Middle frontal gyrus (tissue), 1 donor: ENCODE data around the gene SCN4A.
"Not testable (repeated sequence)": the region's sequence is repeated elsewhere in the genome, so short reads cannot be mapped to it uniquely, and the experiment has no call there.

Source experiments
- DNase-seq: peaks from one replicate; pipeline ENCODE4 v3.0.0-alpha.2; 2015; ENCODE audit warnings: low spot score; ENCODE audit errors: extremely low spot score

Gene SCN4A

DNA sequence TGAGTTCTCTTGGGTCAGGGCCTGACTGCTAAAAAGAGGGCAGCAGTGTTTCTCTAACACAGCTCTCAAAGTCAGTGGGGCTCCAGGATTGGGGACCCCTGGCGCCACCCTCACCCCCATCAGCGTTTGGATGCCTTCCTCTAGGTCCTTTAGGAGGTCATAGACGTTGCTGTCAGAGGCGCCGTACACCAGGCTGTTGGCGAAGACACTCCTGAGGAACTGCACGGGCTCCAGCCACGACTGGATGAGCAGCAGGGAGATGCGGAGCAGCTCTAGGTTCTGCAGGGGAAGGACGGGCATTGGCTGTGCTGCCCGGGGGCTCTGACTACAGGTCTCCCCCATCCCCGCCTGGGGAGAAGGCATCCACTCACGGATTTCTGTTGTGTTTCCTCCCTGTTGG, 55.1 kb downstream of the SCN4A start:
- DNase-seq, result no peak

DNA sequence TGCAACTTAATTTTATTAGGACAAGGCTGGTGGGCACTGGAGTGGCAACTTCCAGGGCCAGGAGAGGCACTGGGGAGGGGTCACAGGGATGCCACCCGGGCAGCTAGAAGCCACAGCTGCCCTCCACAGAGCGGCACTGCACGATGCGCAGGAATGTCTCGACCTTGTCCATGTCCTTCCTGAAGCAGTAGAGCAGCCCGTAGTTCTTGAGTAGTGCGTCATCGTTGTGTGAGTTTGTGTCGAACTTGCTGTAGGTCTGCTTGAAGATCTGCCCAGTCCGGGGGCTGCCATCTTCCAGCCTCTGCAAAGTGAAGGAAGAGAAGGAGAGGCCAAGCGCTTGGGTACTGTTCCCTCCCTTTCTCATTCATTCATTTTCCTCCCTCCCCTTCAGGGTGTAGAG, 55.5 kb downstream of the SCN4A start:
- DNase-seq, result not testable (repeated sequence)

DNA sequence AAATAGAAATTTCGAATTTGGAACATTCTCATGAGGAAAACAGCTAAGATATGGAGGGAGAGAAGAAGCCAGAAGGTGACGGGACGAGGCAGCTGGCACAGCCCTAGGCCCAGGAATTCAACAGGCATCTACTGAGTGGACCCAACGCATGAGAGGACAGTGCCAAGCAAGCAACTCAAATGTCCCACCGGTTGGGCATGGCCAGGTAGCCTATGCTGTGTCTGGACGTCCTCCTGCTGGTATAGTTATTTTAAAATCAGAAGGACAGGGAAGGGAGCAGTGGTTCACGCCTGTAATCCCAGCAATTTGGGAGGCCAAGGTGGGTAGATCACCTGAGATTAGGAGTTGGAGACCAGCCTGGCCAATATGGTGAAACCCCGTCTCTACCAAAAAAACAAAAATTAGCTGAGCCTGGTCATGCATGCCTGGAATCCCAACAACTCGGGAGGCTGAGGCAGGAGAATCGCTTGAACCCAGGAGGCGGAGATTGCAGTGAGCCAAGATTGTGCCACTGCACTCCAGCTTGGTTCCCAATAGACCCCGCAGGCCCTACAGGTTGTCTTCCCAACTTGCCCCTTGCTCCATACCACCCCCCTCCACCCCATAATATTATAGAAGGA, 56.0 kb downstream of the SCN4A start:
- no peak for DNase-seq

DNA sequence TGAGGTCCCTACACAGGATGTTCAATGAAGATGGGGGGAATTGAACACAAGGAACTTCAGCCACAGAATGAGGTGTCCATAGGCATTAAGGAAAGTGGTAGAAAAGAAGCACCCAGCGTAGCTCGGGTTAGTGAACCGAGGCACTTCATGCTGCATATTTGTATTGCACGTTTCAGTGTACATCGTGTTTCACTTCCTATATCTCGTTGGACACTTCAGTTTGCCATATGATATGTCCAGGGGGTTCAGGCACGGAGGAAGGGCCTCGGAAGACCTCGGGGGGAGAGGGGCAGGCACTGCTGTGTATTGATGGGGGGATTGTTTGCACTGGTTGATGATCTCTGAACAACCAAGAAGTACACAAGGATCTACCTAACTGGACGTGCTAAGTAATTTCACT, 57.0 kb downstream of the SCN4A start:
- not testable (repeated sequence) for DNase-seq

DNA sequence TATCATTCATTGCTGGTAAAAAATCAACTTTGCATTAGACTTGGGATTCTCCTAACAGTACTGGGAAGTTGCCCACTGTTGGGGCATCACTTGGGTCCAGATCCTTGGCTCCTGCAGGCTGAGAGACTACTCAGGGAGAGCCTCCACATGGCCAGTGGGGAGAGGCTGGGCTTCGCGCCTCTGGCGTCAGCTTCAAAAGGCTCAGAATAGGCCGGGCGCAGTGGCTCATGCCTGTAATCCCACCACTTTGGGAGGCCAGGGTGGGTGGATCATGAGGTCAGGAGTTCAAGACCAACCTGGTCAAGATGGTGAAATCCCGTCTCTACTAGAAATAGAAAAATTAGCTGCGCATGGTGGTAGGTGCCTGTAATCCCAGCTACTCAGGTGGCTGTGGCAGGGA, 58.2 kb downstream of the SCN4A start:
- DNase-seq, result no peak

DNA sequence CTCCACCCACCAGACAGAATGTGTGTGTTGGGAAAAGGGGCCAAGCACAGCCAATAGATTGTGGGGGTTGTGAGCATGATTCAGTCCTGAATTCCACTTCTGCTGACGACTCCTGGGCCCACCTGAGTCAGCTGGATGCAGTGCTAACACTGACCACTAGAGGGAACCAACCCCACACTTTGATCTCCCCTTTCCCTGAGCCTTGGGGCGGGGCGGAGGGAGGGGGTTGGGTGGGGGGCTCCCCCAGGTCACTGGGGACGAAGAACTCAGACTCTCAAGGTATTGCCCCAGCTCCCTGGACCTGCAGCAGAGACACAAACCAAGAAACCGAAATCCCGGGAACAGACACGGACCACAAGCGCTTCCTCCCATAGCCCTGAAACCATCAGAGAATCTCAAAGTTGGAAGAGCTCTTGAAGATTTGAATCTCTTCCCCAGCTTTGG, 61.0 kb downstream of the SCN4A start:
- DNase-seq, result no peak

DNA sequence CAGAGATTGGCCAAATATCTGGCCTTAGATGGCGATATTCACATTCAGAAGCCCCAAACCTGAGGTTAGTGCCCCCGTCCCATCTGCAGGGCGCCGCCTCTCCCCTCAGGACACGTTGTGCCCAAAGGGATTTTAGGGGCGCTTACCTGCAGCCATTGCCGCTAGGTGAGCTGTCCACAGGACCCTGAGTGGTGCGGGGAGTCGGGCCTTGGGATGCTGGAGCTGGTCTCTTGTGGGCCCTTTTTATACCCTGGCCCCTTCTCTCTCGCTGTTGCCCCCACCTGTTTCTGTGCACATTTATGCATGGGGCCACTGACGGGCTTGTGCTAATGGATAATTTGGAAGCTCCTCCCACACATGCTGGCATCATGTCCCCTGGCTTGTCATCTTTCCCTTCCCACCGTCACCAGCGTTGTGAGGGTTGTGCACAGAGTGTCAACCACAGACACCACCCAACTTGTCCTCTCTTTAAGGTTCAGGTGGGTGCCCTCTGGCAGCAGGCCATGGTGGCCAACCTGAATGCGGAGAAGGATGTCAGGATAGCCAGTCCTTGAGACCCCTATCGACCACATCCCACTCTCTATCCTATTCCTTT, 61.6 kb downstream of the SCN4A start, which contains the start of gene CSHL1:
TSS of gene CSHL1 (minus strand) at position 218 of the 595 bp plus-strand sequence. CDS start at position 156, 62 bp downstream.
- no peak for DNase-seq

DNA sequence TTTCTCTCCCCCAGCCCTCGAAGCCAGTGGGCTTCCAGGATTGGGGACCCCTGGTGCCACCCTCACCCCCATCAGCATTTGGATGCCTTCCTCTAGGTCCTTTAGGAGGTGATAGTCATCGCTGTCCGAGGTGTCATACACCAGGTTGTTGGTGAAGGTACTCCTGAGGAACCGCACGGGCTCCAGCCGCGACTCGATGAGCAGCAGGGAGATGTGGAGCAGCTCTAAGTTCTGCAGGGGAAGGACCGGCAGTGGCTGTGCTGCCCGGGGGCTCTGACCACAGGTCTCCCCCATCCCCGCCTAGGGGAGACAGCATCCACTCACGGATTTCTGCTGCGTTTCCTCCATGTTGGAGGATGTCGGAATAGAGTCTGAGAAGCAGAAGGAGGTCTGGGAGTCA, 62.6 kb downstream of the SCN4A start:
- no peak for DNase-seq

DNA sequence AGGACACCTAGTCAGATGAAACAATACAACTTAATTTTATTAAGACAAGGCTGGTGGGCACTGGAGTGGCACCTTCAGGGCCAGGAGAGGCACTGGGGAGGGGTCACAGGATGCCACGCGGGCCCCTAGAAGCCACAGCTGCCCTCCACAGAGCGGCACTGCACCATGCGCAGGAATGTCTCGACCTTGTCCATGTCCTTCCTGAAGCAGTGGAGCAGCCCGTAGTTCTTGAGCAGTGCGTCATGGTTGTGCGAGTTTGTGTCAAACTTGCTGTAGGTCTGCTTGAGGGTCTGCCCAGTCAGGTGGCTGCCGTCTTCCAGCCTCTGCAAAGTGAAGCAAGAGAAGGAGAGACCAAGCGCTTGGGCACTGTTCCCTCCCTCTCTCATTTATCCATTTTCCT, 63.1 kb downstream of the SCN4A start:
- not testable (repeated sequence) for DNase-seq

DNA sequence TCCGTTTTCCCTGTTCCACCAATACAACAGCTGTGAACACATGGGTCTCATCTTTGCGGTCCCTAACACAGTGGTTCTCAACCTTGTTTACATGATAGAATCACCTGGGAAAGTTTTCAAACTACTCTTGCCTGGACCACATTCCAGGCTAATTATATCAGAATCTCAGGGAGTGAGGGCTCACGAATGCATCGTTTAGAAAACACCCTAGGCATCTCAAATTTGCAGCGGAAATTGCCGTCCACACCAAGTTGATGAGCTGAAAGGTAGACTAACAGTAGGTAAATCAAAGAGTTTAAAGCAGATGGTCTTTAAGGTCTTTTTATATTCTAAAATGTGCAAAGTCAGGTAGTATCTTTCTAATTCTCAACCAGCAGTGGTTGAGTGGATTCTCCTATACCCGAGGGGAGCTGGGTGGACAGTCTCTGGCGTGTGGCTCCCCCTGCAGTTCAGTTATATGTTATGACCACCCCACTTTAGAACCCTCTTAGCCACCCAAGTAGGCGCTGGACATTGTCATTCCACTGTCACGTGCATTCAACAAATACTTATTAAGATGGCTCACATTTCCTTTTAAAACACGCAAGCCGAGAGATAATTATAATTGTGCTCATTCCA, 65.4 kb downstream of the SCN4A start:
- DNase-seq, result not testable (repeated sequence)

DNA sequence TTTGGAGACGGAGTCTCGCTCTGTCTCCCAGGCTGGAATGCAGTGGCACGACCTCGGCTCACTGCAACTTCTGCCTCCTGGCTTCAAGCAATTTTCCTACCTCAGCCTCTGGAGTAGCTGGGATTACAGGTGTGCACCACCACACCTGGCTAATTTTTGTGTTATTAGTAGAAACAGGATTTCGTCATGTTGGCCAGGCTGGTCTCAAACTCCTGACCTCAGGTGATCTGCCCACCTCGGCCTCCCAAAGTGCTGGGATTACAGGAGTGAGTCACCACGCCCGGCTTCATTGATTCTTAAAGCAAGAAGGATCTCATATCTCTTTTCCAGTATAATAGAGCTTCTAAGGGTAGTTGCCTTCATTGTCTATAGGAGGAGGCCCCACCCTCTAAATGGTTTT, 67.9 kb downstream of the SCN4A start:
- not testable (repeated sequence) for DNase-seq

DNA sequence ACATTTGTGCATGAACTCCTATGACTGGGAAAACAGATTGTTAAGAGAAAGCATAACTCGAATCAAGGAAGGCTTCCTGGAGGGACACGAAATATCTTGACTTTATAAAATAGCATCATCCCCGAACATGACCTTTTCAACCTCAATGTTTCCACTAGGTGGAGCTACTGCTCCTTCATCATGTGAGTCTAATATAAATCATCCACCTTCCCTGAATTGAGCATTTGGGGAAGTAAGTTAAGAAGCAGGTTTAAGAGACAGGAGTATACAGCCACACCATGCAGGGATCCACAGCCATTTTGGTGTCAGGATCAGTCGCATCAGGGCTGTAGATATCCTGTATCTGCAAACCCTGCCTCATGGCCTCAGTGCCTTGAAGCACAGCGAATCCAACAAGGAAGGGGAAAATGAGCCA, 68.9 kb downstream of the SCN4A start:
- DNase-seq, result not testable (repeated sequence)

DNA sequence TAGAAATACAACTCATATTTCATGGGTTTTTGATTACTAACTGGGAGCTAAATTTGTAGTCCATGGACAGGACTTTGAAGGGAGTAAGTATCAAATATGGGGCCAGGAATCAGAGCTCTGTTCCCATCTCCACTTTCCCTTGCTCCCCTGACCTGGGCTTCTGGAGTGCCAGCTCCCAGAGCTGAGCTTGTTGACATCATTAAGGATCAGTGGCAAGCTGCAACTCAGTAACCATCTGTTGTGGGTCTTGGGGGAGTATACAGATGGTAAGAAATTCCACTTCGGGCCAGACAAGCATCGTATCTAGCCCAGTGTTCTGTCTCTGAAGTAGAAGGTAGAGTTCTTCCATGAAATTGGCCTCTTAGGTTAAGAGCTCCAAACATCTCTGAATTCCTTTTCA, 70.7 kb downstream of the SCN4A start:
- DNase-seq, result not testable (repeated sequence)

DNA sequence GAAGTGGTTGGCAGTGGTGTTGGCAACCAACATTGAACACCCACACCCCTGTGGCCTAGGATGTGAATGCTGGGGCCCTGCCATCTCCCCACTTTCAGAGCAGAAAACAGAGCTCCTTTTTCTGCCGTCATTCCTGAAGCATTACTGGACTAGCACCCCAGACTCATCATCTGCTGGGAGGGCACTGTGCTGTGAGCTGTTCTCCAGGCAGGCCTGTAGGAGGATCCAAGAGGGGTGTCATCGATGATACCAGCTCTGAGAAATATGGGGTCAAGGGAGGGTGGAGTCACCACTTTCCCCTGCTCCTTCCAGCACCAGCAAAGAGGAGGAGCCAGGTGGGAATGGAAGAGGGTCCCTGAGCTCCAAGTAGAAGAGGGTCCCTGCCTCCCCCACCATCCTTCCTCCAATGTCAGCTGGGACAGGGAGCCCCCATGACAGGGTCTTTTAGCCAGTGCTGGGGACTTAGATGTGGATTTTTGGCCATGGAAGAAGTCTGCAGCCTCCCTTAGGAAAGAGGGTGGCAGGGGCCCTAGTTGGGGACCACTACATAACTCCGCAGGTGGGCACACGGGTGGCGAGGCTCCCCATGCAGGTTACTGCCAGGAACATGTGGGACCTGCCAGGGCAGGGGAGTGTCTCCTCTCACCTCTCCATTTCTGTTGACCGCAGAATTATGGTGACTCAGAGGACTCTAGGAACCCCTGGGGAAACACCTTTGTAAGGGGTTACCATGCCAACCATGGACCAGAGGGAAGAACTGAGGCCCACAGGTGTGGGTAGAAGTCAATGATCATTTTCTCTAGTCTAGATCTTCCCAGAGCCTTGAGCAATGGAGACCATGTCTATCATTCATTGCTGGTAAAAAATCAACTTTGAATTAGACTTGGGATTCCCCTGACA, 73.6 kb downstream of the SCN4A start:
- not testable (repeated sequence) for DNase-seq

DNA sequence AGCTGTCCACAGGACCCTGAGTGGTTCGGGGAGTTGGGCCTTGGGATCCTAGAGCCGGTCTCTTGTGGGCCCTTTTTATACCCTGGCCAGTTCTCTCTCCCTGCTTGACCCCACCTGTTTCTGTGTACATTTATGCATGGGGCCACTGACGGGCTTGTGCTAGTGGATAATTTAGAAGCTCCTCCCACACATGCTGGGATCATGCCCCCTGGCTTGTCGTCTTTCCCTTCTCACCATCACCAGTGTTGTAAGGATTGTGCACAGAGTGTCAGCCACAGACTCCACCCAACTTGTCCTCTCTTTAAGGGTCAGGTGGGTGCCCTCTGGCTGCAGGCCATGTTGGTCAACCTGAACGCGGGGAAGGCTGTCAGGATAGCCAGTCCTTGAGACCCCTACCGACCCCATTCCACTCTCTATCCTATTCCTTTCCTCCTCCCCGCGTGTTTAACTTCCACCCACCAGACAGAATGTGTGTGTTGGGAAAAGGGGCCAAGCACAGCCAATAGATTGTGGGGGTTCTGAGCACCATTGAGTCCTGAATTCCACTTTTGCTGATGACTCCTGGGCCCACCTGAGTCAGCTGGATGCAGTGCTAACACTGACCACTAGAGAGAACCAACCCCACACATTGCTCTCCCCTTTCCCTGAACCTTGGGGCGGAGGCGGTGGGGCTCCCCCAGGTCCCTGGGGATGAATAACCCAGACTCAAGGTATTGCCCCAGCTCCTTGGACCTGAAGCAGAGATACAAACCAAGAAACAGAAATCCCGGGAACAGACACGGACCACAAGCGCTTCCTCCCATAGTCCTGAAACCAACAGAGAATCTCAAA, 76.0 kb downstream of the SCN4A start, which contains the start of gene CSH1:
TSS of gene CSH1 (minus strand) at position 51 of the 831 bp plus-strand sequence. CDS start 63 bp downstream, outside the sequence.
- DNase-seq, result not testable (repeated sequence)

DNA sequence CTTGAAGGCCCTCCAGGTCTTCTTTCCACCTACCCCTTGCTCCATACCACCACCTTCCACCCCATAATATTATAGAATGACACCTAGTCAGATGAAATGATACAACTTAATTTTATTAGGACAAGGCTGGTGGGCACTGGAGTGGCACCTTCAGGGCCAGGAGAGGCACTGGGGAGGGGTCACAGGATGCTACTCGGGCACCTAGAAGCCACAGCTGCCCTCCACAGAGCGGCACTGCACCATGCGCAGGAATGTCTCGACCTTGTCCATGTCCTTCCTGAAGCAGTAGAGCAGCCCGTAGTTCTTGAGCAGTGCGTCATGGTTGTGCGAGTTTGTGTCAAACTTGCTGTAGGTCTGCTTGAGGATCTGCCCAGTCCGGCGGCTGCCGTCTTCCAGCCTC, 77.9 kb downstream of the SCN4A start:
- DNase-seq, result not testable (repeated sequence)

DNA sequence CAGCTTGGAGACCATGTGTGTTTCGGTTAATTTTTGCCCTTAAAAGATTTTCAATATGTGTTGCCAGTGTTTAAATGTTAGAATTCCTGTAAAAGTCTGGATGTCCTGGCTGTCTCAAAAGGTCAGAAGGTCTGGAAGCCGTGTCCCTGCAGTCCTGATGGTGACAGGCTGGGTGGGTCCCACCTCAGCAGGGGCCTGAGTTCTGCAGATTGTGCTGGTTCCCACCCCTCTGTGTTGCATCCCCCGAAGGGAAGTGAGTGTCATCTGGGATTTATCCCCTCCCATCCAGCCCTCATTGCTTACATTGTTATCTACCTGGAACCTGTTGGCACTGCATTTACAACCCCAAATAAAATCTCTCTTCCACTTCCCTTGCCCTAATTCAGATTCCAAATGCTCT, 78.7 kb downstream of the SCN4A start:
- DNase-seq, result not testable (repeated sequence)

DNA sequence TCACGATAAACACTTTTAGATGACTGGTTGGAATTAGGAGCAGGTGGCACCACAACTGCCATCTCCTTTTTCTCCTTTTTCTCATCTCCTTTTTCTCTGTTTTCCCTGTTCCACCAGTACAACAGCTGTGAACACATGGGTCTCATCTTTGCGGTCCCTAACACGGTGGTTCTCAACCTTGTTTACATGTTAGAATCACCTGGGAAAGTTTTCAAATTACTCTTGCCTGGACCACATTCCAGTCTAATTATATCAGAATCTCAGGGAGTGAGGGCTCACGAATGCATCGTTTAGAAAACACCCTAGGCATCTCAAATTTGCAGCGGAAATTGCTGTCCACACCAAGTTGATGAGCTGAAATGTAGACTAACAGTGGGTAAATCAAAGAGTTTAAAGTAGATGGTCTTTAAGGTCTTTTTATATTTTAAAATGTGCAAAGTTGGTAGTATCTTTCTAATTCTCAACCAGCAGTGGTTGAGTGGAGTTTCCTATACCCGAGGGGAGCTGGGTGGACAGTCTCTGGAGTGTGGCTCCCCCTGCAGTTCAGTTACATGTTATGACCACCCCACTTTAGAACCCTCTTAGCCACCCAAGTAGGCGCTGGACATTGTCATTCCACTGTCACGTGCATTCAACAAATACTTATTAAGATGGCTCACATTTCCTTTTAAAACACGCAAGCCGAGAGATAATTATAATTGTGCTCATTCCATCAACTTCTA, 80.2 kb downstream of the SCN4A start:
- DNase-seq, result not testable (repeated sequence)

DNA sequence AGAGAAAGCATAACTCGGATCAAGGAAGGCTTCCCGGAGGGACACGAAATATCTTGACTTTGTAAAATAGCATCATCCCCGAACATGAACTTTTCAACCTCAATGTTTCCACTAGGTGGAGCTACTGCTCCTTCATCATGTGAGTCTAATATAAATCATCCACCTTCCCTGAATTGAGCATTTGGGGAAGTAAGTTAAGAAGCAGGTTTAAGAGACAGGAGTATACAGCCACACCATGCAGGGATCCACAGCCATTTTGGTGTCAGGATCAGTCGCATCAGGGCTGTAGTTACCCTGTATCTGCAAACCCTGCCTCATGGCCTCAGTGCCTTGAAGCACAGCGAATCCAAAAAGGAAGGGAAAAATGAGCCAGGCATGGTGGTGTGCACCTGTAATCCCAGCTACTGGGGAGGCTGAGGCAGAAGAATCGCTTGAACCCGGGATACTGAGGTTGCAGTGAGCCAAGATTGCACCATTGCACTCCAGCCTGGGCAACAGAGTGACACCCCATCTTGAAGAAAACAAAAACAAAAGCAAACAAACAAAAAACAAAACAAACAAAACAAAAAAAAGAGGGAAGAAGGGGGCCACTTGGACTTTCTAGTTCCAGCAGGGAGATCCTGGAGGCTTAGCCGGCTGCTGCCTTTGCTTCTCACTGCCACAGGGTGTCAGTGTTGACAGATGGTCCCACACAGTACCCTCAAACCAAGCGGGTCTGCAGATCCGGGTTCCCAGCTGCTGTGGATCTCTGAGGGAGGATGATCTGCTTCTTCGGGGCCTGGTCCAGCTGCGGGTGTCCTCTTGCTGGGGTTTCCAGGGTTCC, 83.5 kb downstream of the SCN4A start:
- not testable (repeated sequence) for DNase-seq
